ENCODE measurements around the gene COQ9. TPM values are rescaled to one million over a fixed set of nuclear protein-coding genes. Genes with fewer than 3 reads are reported as not detected.

The COQ9 gene
- total and polyA plus RNA-seq, 2 experiments from 2014 or later = 26.6 to 36.3 TPM

- TF ChIP-seq, protein P1, sequence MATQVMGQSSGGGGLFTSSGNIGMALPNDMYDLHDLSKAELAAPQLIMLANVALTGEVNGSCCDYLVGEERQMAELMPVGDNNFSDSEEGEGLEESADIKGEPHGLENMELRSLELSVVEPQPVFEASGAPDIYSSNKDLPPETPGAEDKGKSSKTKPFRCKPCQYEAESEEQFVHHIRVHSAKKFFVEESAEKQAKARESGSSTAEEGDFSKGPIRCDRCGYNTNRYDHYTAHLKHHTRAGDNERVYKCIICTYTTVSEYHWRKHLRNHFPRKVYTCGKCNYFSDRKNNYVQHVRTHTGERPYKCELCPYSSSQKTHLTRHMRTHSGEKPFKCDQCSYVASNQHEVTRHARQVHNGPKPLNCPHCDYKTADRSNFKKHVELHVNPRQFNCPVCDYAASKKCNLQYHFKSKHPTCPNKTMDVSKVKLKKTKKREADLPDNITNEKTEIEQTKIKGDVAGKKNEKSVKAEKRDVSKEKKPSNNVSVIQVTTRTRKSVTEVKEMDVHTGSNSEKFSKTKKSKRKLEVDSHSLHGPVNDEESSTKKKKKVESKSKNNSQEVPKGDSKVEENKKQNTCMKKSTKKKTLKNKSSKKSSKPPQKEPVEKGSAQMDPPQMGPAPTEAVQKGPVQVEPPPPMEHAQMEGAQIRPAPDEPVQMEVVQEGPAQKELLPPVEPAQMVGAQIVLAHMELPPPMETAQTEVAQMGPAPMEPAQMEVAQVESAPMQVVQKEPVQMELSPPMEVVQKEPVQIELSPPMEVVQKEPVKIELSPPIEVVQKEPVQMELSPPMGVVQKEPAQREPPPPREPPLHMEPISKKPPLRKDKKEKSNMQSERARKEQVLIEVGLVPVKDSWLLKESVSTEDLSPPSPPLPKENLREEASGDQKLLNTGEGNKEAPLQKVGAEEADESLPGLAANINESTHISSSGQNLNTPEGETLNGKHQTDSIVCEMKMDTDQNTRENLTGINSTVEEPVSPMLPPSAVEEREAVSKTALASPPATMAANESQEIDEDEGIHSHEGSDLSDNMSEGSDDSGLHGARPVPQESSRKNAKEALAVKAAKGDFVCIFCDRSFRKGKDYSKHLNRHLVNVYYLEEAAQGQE (IDR thresholded peaks at IDR 0.05; ENCODE audit: unreplicated experiment) = no peak
Observed at GRCh38 chr16:57504001-57504400, 56.7 kb downstream of the COQ9 start (continued).

GRCh38 chr16:57504491-57504890 lies 57.2 kb downstream of the COQ9 start:
- no peak overlapping the region for H2AFZ ChIP-seq
- Mint-ChIP-seq H3K9me3 (no peaks in the 10 kb centered on the region), H3K36me3 (ENCODE audit: low read depth) (no peaks in the 10 kb centered on the region), H3K4me1 (peaks cover 20% of the 10 kb centered on the region), H3K4me3 (no peak overlapping the region), H3K27me3 (ENCODE audit: insufficient read depth, low read depth, poor library complexity) (peaks cover 17% of the 10 kb centered on the region), H3K27ac (no peak overlapping the region)
- H3K4me3 ChIP-seq = no peak overlapping the region
- no peaks in the 10 kb centered on the region for H4K20me1 ChIP-seq (replicated peaks; ENCODE audit: insufficient read depth)
- H3K36me3 ChIP-seq (ENCODE audit: insufficient read depth) = no peaks in the 10 kb centered on the region
- no peak overlapping the region for H3K4me2 ChIP-seq
- H3K79me2 ChIP-seq (replicated peaks; ENCODE audit: insufficient read depth) = no peaks in the 10 kb centered on the region
- no peaks in the 10 kb centered on the region for H3K27me3 ChIP-seq (ENCODE audit: insufficient read depth)
- DNase-seq (ENCODE audit: low spot score) (no peak), ATAC-seq (no peak)
- no peaks in the 10 kb centered on the region for H3K9me2 ChIP-seq (ENCODE audit: insufficient read depth)
- TF ChIP-seq NANOG (IDR thresholded peaks at IDR 0.05; ENCODE audit: borderline replicate concordance) (no peak), JUNB (IDR thresholded peaks at IDR 0.05; ENCODE audit: unreplicated experiment) (no peak), EZH2phosphoT487 (IDR thresholded peaks at IDR 0.05; ENCODE audit: unreplicated experiment) (no peak), POLR2AphosphoS5 (IDR thresholded peaks at IDR 0.05; ENCODE audit: low read depth) (no peak), ZNF331 (CRISPR knock-in tag; IDR thresholded peaks at IDR 0.05; ENCODE audit: low read depth) (no peak)
- TF ChIP-seq, protein P2, sequence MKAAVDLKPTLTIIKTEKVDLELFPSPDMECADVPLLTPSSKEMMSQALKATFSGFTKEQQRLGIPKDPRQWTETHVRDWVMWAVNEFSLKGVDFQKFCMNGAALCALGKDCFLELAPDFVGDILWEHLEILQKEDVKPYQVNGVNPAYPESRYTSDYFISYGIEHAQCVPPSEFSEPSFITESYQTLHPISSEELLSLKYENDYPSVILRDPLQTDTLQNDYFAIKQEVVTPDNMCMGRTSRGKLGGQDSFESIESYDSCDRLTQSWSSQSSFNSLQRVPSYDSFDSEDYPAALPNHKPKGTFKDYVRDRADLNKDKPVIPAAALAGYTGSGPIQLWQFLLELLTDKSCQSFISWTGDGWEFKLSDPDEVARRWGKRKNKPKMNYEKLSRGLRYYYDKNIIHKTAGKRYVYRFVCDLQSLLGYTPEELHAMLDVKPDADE (IDR thresholded peaks at IDR 0.05) = no peak
- TF ChIP-seq, protein P1 (IDR thresholded peaks at IDR 0.05; ENCODE audit: unreplicated experiment) = no peak
- TF ChIP-seq, protein P3, sequence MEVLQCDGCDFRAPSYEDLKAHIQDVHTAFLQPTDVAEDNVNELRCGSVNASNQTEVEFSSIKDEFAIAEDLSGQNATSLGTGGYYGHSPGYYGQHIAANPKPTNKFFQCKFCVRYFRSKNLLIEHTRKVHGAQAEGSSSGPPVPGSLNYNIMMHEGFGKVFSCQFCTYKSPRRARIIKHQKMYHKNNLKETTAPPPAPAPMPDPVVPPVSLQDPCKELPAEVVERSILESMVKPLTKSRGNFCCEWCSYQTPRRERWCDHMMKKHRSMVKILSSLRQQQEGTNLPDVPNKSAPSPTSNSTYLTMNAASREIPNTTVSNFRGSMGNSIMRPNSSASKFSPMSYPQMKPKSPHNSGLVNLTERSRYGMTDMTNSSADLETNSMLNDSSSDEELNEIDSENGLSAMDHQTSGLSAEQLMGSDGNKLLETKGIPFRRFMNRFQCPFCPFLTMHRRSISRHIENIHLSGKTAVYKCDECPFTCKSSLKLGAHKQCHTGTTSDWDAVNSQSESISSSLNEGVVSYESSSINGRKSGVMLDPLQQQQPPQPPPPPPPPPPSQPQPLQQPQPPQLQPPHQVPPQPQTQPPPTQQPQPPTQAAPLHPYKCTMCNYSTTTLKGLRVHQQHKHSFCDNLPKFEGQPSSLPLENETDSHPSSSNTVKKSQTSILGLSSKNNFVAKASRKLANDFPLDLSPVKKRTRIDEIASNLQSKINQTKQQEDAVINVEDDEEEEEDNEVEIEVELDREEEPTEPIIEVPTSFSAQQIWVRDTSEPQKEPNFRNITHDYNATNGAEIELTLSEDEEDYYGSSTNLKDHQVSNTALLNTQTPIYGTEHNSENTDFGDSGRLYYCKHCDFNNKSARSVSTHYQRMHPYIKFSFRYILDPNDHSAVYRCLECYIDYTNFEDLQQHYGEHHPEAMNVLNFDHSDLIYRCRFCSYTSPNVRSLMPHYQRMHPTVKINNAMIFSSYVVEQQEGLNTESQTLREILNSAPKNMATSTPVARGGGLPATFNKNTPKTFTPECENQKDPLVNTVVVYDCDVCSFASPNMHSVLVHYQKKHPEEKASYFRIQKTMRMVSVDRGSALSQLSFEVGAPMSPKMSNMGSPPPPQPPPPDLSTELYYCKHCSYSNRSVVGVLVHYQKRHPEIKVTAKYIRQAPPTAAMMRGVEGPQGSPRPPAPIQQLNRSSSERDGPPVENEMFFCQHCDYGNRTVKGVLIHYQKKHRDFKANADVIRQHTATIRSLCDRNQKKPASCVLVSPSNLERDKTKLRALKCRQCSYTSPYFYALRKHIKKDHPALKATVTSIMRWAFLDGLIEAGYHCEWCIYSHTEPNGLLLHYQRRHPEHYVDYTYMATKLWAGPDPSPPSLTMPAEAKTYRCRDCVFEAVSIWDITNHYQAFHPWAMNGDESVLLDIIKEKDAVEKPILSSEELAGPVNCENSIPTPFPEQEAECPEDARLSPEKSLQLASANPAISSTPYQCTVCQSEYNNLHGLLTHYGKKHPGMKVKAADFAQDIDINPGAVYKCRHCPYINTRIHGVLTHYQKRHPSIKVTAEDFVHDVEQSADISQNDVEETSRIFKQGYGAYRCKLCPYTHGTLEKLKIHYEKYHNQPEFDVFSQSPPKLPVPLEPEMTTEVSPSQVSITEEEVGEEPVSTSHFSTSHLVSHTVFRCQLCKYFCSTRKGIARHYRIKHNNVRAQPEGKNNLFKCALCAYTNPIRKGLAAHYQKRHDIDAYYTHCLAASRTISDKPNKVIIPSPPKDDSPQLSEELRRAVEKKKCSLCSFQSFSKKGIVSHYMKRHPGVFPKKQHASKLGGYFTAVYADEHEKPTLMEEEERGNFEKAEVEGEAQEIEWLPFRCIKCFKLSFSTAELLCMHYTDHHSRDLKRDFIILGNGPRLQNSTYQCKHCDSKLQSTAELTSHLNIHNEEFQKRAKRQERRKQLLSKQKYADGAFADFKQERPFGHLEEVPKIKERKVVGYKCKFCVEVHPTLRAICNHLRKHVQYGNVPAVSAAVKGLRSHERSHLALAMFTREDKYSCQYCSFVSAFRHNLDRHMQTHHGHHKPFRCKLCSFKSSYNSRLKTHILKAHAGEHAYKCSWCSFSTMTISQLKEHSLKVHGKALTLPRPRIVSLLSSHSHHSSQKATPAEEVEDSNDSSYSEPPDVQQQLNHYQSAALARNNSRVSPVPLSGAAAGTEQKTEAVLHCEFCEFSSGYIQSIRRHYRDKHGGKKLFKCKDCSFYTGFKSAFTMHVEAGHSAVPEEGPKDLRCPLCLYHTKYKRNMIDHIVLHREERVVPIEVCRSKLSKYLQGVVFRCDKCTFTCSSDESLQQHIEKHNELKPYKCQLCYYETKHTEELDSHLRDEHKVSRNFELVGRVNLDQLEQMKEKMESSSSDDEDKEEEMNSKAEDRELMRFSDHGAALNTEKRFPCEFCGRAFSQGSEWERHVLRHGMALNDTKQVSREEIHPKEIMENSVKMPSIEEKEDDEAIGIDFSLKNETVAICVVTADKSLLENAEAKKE (CRISPR knock-in tag; IDR thresholded peaks at IDR 0.05) = no peak
- no peak overlapping the region for H3K27ac ChIP-seq (ENCODE audit: low read depth)
- H3K4me1 ChIP-seq (ENCODE audit: insufficient read depth) = no peaks in the 10 kb centered on the region
- H3F3A ChIP-seq (replicated peaks; ENCODE audit: low read depth) = no peaks in the 10 kb centered on the region

Data from GM23338 (cell line).